CD4-positive, alpha-beta T cell treated with Interferon alpha-2 for 1 hour (primary cell): Measurements from ENCODE around the gene ZMYND11.

Experiments
- DNase-seq, 2 donors: peaks; one replicate each; pipeline ENCODE4 v3.0.0-alpha.2; 2020 to 2022

The ZMYND11 gene

GRCh38 chr10:135132-135600 is at the start of gene ZMYND11:
TSS of gene ZMYND11 (plus strand) at chr10:135455. CDS start at chr10:180013, 44,558 bp downstream.
- peak; percentile 67 to 79 for DNase-seq

DNA sequence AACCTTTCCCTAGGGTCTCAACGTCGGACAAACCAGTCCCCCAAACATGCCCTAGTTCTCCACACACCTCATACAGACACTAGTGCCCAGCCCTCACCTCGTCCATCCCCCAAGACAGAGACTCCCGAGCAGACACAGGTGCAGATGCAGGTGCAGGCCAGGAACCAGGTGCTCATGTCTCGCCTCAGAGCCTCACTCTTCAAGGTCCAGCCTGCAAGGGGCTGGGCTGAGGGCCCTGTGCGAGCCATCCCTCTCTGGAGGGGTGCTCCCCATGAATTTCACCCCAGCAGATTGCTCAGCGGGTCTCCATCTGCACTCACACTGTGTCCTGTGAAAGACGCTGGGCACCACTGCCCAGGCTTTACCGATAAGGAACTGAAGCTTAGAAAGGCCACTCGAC is 49.2 kb upstream of the ZMYND11 start:
- no peak for DNase-seq

- no peak for DNase-seq
These were observed 47.8 kb upstream of the ZMYND11 start for GRCh38 chr10:87177-88080.

DNA sequence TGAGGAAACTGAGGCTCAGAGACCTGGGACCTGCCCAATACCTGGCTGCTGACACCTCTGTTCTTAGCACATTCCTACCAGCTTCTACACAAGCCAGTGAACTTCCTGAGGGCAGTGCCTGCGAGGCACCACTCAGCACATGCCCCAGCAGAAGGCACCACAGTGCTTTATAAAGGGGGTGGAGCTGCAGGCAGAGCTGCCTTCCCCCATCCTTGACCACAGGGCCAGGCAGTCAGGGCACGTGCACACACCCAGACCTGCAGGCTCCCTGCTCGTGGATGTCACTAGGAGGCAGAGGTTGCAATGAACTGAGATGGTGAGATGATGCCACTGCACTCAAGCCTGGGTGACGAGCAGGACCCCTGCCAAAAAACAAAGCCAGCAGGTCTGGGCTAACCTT is 47.0 kb upstream of the ZMYND11 start:
- DNase-seq, result no peak

GRCh38 chr10:89248-89647 is 46.0 kb upstream of the ZMYND11 start:
- DNase-seq, result no peak

- DNase-seq, result no peak
These were observed 45.1 kb upstream of the ZMYND11 start for GRCh38 chr10:90161-90560.

DNA sequence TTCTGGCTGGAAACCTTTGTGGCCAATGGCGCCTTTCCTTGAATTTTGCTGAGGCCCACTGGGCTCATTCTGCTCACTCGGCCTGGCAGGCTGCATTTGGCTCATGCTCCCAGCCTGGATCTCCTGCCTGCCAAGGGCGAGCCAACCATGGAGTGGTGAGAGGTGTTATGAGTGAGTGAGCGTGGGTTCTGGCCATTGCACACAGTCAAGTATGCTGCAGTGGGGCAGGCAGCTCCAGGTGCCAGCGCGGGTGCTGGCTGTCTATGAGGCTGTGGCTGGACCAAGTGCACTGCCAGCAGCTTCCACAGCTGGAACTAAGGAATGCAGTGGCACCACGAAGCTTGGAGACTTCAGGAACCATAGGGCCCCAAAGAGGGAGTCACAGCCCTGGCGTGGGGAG is 43.9 kb upstream of the ZMYND11 start:
- no peak for DNase-seq

GRCh38 chr10:92153-92552 is 43.1 kb upstream of the ZMYND11 start:
- no peak for DNase-seq

DNA sequence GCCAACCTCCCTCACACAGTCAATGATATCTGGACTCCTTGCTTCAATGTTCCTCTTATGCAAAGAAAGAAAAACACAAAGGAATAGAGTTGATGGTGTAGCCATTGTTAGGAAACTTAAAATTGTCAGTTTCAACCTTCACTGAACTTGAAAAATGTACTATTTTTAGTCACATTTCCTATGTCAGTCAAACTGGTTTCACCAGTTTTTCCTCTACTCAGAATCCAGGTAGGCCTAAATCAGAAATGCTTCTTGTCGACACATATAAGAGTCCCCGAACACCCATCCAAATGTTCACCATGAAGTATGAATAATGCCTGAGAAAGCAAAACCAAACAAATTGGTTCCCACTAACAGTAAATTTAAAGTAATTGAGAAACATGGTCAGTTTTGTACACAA is 42.4 kb upstream of the ZMYND11 start:
- DNase-seq, result no peak

DNA sequence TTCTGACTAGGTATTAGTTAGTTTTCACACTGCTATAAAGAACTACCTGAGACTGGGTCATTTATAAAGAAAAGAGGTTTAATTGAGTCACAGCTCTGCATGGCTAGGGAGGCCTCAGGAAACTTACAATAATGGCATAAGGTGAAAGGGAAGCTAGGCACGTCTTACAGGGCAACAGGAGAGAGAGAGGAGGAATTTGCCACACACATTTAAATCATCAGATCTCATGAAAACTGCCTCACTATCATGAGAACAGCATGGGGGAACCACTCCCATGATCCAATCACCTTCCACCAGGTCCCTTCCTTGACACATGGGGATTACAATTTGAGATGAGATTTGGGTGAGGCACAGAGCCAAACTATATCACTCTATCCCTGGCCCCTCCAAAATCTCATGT is 40.6 kb upstream of the ZMYND11 start:
- no peak for DNase-seq

DNA sequence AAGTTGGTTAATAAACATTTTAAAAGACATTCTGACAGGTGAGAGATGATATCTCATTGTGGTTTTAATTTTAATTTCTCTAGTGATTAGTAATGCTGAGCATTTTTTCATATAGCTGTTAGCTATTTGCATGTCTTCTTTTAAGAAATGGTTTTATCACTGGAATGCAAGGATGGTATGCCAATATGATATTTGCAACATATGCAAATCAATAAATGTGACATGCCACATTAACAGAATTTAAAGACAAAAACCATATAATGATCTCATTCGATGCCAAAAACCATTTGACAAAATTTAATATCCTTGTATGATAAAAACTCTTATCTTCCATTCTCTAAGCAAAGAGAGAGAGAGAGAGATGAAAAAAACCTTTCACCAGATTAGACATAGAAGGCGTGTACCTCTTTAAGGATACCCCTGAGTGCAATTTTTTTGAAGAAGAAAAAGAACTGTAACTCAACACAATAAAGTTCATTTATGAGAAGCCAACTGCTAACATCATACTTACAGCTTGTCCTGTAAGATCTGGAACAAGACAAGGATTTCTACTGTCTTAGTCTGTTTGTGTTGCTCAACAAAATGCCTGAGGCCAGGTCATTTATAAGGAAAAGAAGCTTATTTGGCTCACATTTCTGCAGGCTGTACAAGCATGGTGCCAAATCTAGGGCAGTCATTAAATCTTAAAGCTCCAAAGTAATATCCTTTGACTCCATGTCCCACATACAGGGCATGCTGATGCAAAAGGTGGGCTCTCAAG is 39.7 kb upstream of the ZMYND11 start:
- DNase-seq, result no peak

DNA sequence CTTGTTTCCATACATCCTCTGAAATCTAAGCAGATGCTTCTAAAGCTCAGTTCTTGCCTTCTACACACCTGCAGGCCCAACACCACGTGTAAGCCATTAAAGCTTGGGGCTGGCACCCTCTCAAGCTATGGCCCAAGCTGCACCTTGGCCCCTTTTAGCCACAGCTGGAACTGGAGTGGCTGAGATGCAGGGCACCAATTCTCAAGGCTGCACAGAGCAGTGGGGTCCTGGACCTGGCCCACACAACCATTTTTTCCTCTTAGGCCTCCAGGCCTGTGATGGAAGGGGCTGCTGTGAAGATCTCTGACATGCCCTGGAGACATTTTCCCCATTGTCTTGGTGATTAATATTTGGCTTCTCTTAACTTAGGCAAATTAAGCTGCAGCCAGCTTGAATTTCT is 38.8 kb upstream of the ZMYND11 start:
- no peak for DNase-seq

DNA sequence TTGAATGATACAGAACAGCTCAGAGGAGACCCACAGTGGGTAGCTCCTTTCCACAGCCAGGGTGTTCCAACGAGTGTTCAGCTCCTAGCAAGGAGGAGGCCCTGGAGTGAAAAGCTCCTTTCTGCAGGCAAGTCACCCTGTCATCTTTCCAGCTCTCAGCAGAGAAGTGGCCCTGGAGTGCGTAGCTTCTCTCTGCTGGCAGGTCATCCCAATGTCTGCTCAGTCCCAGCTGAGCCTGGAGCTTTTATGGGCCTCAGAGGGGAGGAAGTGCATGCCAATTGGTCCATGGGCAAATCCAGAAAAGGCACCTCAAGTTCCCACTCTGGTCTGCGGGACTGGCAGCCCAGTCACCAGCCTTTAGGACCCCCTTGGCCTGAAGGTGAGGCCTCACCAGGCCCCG is 30.8 kb upstream of the ZMYND11 start:
- DNase-seq, result no peak

DNA sequence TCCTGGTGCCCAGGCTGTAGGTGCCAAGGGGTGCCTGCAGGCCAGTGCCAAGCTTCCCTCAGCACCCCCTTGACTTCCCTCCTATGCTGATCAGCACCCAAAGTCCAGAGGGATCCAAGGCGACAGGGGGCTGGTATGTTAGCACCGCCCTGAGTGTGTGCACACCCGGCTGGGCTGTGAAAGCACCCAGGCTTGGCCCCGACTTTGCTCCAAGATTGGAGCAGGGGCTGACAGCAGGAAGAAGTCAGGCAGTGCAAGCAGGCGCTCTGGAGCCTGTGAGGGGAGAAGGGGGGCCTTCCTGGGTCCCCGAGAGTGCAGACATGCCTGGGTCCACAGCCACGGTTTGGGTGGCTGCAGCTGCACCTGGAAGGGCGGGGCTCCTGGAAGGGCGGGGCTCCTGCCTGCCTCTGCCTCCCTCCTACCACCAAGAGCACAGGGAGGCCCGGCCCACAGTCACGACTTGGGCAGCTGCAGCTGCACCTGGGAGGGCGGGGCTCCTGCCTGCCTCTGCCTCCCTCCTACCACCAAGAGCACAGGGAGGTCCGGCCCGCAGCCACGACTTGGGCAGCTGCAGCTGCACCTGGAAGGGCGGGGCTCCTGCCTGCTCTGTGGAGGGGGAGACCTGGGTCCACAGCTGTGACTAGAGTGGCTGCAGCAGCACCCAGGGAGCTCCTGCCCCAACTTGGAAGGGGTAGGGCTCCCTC is 30.2 kb upstream of the ZMYND11 start:
- no peak for DNase-seq

- no peak for DNase-seq
These were observed 29.4 kb upstream of the ZMYND11 start for GRCh38 chr10:105806-106205.

DNA sequence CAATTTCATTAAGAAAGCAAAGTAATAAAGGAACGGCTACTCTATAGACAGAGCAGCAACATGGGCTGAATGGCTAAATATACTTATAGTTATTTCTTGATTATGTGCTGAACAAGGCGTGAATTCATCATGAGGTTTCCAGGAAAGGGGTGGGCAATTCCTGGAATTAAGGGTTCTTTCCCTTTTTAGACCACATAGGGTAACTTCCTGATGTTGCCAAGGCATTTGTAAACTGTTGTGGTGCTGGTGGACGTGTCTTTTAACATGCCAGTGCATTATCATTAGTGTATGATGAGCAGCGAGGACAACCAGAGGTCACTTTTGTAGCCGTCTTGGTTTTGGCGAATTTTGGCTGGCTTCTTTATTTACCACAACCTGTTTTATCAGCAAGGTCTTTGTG is 28.5 kb upstream of the ZMYND11 start:
- DNase-seq, result peak in 1 of 2 donors; percentile 10

GRCh38 chr10:112246-112645 is 23.0 kb upstream of the ZMYND11 start:
- no peak for DNase-seq

GRCh38 chr10:124874-125273 is 10.4 kb upstream of the ZMYND11 start:
- no peak for DNase-seq

DNA sequence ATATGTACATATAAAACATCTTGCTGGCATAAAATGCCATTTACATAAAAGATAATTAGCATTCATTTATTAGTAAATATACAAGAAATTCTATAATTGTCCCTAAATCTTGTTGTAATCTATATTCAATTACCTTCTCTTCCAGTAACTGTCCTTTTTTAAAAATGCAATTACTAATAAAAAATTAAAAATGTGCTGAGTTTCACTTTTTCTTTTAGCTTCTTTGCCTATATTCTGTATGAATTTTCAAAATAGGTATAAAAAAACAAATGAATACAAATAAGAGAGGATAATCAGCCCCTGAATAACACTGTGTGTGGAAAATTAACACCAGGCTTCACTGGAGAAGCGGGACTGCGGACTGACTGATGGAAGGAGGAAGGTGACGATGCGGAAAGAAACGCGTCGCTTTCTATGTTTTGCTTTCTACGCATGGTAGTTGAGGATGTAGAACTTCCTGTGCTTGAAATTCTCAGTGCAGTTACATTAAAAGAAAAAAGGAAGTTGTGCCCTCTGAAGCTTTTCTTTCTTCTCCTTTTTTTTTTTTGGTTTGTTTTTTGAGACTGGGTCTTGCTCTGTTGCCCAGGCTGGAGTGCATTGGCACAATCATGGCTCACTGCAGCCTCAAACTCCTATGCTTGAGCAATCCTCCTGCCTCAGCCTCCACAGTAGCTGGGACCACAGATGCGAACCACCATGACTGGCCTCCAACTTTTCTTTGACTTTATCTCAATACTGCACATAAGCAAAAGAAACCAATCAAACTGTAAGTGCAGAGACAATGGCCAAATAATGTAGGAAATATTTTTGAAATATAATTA is 7.4 kb upstream of the ZMYND11 start:
- DNase-seq, result peak; percentile 46 to 47

DNA sequence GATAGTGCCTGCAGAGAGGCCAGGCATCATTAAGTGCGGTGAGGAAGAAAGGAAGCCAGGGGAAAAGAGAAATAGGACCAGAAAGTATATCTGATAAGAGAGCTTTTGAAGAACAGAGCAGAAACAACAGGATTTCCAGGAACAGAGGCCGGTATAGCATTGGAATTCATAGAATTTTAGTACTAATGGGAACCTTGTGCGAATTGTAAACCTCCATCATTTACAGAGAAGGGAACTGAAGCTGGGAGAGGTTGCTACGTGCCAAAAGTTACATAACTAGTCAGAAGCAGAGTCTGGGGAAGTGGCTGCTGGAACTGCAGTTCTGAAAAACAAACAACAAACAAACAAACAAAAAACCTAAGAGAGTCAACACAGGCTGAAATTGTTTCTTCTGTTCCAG is 5.4 kb upstream of the ZMYND11 start:
- DNase-seq, result no peak

DNA sequence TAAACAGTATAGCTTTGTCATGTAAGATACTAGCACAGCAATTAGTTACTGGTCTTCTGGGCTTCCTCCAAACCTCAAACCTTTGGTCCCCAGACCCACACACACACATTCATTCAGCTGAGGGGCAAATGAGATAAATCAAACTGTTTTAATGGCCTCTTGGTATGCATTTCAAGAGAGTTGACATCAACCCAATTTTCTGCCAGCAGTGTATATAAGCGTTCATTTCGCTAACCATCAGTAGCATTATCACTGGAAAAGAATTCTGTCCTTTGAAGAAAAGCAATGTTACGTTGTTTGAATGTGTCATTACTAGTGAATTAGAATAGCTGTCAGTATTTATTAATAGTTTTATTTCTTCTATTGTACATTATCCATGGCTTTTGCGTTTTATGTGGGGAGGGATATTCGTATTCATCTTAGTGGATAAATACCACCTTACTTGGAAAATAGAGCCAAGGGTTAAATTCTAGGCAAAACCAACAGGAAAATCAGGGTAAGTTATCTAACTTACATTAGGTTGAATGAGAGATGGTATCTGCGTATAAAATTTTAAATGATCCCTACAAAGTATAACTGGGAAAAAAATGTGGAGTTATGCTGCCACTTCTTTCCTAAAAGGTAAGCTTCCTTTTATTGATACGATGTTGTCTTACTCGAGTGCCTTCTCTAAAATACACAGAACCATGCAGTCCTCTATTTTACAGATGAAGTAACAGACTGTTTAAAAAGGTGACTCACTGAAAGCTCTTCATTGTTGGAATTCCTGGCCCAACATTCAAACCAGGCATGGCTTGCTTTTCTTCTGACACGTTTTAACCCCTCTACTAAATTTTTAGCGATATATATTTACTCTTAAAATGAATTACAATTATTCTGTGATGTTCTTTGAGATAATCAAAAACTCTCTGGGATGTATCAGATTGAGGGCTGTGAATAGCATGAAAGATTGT is 2.0 kb upstream of the ZMYND11 start:
- no peak for DNase-seq
